ENCODE data around the gene INPP5J. TPM values are rescaled to one million over a fixed set of nuclear protein-coding genes. Genes with fewer than 3 reads are reported as not detected.

The INPP5J gene
- total RNA-seq, 1 donor from 2014 or later: 15.4 TPM

DNA sequence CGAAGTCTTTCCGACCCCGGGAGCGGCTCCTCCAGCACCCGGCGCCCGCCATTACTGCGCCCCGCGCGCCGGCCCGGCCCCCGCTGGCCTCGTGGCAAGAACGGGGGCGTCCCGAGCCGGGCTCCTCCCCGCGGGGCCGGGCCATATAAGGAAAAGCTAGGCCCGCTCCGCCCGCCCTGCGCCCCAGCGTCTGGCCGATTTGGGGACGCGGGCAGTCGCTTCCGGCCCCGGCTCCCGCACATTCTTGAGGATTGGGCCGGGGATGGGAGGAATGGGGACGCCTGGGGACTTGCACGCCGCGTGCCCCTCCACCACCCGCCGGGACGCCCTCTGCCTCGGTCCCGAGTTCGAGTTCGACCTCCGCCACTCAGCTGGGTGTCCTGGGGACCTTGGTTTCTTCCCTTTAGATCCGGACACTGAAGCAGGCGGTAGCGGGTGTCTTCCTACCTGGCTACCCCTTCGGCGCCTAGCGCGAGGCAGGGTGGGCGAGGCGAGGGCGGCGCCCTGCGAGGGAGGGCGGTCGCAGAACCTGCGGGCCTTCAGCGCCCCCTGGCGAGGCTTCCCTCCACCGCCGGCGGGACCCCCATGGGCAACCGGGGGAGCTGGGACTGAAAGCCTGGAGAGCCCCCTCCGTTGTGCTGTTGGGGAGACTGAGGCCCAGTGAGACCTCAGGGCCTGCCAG, 37.8 kb upstream of the INPP5J start:
- intact Hi-C loops (cut with DNase I): loop anchor here (5.0 kb wide), 3 partner anchors 38 to 138 kb away; no protein-coding TSS in a partner anchor

DNA sequence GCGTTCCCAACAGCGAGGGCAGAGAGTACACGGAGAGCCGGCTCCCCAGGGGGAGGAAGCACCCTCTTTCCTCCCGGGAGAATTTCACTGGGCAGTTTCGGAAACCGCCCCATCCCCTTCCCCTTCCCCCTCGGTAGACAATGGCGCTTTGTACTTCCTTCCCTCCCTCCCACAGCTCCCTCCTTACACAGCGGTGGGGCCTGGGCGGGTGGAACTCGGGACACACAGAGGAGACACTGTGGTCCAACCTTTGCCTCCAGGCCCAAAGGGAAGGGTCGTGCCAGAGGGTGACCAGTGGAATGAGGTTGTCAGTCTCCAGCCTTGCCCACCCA, 37.3 kb upstream of the INPP5J start:
- ATAC-seq (ENCODE audit: poor library complexity): peak; percentile 1
- peak; percentile 76 for DNase-seq
- intact Hi-C loops (cut with DNase I): loop anchor here (5.0 kb wide), 1 partner anchor 67 kb away; no protein-coding TSS in a partner anchor

More for the DNA sequence above, 37.8 kb upstream of the INPP5J start:
- DNase-seq (peak; percentile 96), ATAC-seq (ENCODE audit: poor library complexity) (peak; percentile 84)

- DNase-seq (no peak), ATAC-seq (ENCODE audit: poor library complexity) (no peak)
- intact Hi-C loops (cut with DNase I): loop anchor here (5.0 kb wide), 1 partner anchor 66 kb away; no protein-coding TSS in a partner anchor
Measured at GRCh38 chr22:31085928-31086327, 36.8 kb upstream of the INPP5J start.

GRCh38 chr22:31086703-31087330, 35.9 kb upstream of the INPP5J start:
- no peak for ATAC-seq (ENCODE audit: poor library complexity)
- DNase-seq: no peak
- intact Hi-C loops (cut with DNase I): loop anchor here (5.0 kb wide), 1 partner anchor 65 kb away; no protein-coding TSS in a partner anchor

- no peak for ATAC-seq (ENCODE audit: poor library complexity)
- intact Hi-C loops (cut with DNase I): loop anchor here (5.0 kb wide), 1 partner anchor 65 kb away; no protein-coding TSS in a partner anchor
- DNase-seq: no peak
Measured at GRCh38 chr22:31087744-31088215, 35.0 kb upstream of the INPP5J start.

GRCh38 chr22:31088233-31088986, 34.4 kb upstream of the INPP5J start:
- intact Hi-C loops (cut with DNase I): loop anchor here (5.0 kb wide), 1 partner anchor 64 kb away; no protein-coding TSS in a partner anchor
- no peak for ATAC-seq (ENCODE audit: poor library complexity)
- no peak for DNase-seq

DNA sequence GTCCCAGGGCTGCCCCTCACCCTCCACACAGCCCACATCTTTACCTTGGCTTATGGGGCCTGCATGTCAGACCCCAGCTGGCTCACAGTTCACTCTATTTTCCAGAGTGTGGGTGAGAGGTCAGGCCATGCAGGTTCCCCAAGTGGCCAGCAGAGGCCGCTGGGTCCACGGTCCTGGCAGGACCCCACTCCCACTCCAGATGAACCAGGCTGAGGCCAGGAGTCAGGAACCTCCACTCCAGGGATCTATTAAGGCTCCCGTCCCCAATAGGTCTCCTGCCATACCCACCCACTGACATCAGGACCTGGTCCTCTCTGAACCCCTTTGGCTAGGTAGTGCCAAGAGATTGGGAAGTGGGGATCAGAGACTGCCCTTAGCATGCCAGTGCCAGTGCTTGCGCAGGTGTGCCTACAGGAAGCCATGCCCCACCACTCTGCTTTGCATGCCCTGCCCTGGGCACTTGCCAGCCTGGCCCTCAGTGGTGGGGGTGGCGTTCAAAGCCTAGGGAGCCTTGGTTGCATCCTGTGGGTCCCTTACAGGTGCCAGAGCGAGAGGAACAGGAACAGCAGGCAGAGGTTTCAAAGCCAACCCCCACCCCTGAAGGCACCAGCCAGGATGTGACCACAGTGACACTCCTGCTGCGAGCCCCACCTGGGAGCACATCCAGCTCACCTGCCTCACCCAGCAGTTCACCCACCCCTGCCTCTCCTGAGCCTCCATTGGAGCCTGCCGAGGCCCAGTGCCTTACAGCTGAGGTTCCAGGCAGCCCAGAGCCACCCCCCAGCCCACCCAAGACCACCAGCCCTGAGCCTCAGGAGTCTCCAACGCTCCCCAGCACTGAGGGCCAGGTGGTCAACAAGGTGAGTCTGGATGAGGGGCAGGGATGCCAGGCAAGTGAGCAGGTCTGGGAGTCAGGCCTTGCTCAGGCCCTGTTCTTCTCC, 33.3 kb upstream of the INPP5J start:
- DNase-seq (peak; percentile 77), ATAC-seq (ENCODE audit: poor library complexity) (peak; percentile 33)
- intact Hi-C loops (cut with DNase I): loop anchor here (5.0 kb wide), 1 partner anchor 63 kb away; no protein-coding TSS in a partner anchor

DNA sequence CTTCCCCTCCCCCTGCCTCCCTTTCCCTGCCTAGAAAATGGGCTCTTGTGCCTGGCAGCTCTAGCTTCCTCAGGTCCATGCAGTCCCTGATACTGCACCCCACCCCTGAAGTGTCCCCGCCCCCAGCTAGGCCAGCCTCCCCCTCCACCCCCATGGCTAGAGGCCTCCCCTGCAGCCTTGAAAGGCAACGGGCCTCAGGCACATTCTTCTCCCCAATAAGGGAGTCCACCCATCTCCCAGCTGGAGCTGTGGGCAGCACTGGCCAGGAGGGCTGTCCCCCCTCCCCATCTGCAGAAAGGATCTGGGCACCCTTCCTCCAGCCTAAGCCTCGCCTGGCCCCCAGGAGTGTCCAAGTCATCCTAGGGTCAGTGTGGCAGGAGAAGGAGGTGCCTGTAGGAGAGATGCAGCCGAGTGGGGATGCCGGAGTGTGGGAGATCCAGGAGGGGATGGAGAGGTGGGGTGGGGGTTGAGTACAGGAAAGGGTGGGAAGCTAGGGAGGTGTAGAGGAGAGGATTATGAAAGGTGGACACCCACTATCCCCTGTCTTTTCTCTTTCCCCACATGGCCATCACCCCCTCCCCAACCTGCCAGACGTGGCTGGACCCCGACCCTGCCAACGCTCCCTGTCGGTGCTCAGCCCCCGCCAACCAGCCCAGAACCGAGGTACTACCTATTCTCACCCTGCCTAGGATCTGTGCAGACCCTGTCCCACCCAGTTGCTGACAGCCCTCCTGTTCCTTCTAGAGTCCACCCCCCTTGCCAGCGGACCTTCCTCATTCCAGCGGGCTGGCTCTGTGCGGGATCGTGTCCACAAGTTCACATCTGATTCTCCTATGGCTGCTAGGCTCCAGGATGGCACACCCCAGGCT, 32.3 kb upstream of the INPP5J start:
- ATAC-seq (ENCODE audit: poor library complexity) (no peak), DNase-seq (no peak)
- intact Hi-C loops (cut with DNase I): no loop called here

DNA sequence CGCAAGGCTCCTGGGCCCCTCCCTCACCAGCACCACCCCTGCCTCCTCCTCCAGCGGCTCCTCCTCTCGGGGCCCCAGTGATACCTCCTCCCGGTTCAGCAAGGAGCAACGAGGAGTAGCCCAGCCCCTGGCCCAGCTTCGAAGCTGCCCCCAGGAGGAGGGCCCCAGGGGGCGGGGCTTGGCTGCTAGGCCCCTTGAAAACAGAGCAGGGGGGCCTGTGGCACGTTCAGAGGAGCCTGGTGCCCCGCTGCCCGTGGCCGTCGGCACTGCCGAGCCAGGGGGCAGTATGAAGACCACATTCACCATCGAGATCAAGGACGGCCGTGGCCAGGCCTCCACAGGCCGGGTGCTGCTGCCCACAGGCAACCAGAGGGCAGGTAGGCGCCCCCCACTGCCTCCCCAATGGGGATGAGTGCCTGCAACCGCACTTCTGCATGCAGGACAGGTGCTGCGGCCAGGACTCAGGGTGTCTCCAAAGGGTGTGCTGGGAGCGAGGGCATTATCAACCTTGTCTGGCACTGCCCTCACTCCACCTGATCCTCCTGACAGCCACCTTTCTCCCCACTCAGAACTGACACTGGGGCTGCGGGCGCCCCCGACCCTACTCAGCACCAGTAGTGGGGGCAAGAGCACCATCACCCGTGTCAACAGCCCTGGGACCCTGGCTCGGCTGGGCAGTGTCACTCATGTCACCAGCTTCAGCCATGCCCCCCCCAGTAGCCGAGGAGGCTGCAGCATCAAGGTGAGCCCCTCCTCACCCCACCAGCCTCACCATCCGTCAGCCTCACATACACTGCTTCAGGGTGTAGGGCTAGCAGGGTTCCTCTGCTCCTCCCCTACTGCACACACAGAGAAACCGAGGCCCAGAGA, 31.4 kb upstream of the INPP5J start:
- intact Hi-C loops (cut with DNase I): no loop called here
- ATAC-seq (ENCODE audit: poor library complexity) (no peak), DNase-seq (no peak)

DNA sequence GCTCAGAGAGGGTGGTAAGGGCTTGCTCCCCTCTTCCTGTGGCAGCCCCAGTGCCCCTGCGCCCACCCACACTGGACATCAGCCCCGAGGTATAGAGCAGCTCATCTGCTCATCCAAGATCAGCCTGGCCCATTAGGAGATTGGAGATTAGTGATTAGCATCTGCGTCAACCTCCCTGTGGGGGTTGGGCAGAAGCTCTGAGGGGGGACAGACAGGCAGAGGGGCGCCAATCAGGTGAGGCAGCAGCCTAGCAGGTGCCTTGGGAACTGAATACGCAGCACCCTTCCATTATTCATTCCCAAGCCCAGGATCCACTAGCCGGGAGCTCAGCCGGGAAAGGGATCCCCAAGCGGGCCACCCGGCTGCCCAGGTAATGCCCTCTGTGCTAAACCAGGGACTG, 30.6 kb upstream of the INPP5J start:
- intact Hi-C loops (cut with DNase I): no loop called here
- DNase-seq (no peak), ATAC-seq (ENCODE audit: poor library complexity) (no peak)

- peak; percentile 85 for DNase-seq
- intact Hi-C loops (cut with DNase I): no loop called here
- peak; percentile 81 for ATAC-seq (ENCODE audit: poor library complexity)
Measured at GRCh38 chr22:31093086-31093850, 29.5 kb upstream of the INPP5J start.

GRCh38 chr22:31094021-31094551, 28.7 kb upstream of the INPP5J start:
- DNase-seq (peak; percentile 84), ATAC-seq (ENCODE audit: poor library complexity) (peak; percentile 78)
- intact Hi-C loops (cut with DNase I): no loop called here

DNA sequence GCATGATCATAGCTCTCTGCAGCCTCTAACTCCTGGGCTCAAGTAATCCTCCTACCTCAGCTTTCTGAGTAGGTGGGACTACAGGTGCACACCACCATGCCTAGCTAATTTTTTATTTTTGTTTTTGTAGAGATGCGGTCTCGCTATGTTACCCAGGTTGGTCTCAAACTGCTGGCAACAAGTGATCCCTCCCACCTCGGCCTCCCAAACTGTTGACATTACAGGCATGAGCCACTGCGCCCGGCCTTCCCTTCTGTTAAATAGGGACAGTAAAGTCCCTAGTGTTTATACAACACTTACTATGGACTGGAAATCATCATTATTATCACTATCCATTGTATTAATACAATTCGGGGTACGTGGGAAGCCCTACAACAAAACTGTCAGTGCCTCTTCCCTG, 28.0 kb upstream of the INPP5J start:
- intact Hi-C loops (cut with DNase I): no loop called here
- ATAC-seq (ENCODE audit: poor library complexity): no peak
- DNase-seq: no peak

DNA sequence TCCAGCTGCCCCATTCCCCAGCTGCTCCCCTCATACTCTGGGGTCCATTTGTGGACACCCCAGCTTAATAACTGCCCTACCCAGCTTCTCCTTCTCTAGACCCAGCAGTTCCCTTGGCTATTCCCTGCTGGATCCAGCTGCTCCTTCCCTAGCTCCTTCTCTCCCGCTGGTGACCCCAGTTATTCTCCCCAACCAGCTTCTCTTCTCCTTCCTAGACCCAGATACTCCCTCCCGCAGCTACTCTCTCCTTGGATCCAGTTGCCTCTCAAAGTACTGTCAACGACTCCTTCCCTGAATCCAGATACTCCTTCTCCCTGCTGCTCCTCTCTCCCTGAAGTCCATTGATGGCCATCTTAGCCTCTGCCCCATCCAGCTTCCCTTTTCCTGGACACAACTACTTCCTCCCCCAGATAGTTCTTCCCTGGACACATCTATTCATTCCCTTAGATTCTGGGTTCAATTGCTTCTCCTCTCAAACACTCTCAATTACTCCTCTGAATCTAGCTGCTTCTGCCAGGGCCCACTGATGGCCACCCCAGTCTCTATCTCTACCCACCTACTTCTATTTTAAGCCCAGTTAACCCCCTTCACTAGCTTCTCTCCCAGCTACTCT, 27.0 kb upstream of the INPP5J start:
- ATAC-seq (ENCODE audit: poor library complexity): no peak
- no peak for DNase-seq
- intact Hi-C loops (cut with DNase I): no loop called here

DNA sequence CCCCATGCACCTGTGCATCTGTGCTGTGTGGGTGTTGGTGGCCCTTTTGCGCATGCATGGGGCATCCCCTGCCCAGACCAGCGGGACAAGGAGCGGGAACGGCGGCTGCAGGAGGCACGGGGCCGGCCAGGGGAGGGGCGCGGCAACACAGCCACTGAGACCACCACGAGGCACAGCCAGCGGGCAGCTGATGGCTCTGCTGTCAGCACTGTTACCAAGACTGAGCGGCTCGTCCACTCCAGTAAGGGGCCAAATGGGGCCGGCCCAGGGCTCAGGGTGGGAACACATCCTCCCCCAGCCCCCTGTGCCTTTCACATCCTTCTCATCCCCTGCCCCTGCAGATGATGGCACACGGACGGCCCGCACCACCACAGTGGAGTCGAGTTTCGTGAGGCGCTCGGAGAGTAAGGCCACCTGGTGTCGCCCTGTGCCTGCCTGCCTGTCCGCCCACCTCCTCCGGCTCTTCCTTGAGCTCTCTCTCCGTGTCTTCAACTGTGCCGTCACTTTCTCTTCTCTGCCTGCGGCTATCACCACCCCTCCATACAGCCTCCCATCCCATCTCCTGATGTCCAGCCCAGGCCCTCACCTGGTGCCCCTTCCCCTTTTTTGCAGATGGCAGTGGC, 26.0 kb upstream of the INPP5J start:
- ATAC-seq (ENCODE audit: poor library complexity) (no peak), DNase-seq (no peak)
- intact Hi-C loops (cut with DNase I): no loop called here
